Hepatocyte (in vitro differentiated cells): Measurements from ENCODE around the gene SEC16B. TPM values are rescaled to one million over a fixed set of nuclear protein-coding genes. Genes with fewer than 3 reads are reported as not detected.

Source experiments
- DNase-seq: peaks from one replicate; pipeline ENCODE4 v3.0.0-alpha.2; 2016; ENCODE audit warnings: low spot score
- H2AFZ ChIP-seq: fragments of 200-600 bp; sonication (generic); 2 replicates; pipeline ENCODE4 v1.6.0; 2016; ENCODE audit warnings: antibody characterized with exemption, mild to moderate bottlenecking
- H3K27ac ChIP-seq: fragments of 200-600 bp; sonication (generic); 2 replicates; pipeline ENCODE4 v1.5.1; 2016; ENCODE audit warnings: mild to moderate bottlenecking
- H3K27me3 ChIP-seq: fragments of 200-600 bp; sonication (generic); 2 replicates; pipeline ENCODE4 v1.6.1; 2016
- H3K36me3 ChIP-seq: fragments of 200-600 bp; sonication (generic); replicated peaks from 2 replicates; pipeline ENCODE4 v1.5.1; 2016; ENCODE audit warnings: low read depth; ENCODE audit not compliant: insufficient read depth
- H3K4me1 ChIP-seq: fragments of 200-600 bp; sonication (generic); 2 replicates; pipeline ENCODE4 v1.5.1; 2016; ENCODE audit warnings: mild to moderate bottlenecking, moderate library complexity; ENCODE audit not compliant: insufficient read depth
- H3K4me2 ChIP-seq: fragments of 200-600 bp; sonication (generic); 2 replicates; pipeline ENCODE4 v1.6.0; 2016
- H3K4me3 ChIP-seq: fragments of 200-600 bp; sonication (generic); 2 replicates; pipeline ENCODE4 v1.5.1; 2016; ENCODE audit warnings: mild to moderate bottlenecking
- H3K79me2 ChIP-seq: fragments of 200-600 bp; sonication (generic); 2 replicates; pipeline ENCODE4 v1.6.0; 2017; ENCODE audit warnings: mild to moderate bottlenecking
- H3K9me2 ChIP-seq: fragments of 200-600 bp; sonication (generic); replicated peaks from 2 replicates; pipeline ENCODE4 v1.6.0; 2017; ENCODE audit warnings: mild to moderate bottlenecking; ENCODE audit not compliant: insufficient read depth
- H3K9me3 ChIP-seq: fragments of 200-600 bp; sonication (generic); 2 replicates; pipeline ENCODE4 v1.5.1; 2016; ENCODE audit warnings: low read depth, mild to moderate bottlenecking
- H4K20me1 ChIP-seq: fragments of 200-600 bp; sonication (generic); 2 replicates; pipeline ENCODE4 v1.6.0; 2016; ENCODE audit warnings: mild to moderate bottlenecking; ENCODE audit not compliant: insufficient read depth, poor library complexity, severe bottlenecking
- CTCF ChIP-seq: fragments of 200-600 bp; sonication (generic); IDR thresholded peaks from 2 replicates; pipeline ENCODE4 v1.5.1; 2016; ENCODE audit warnings: antibody characterized with exemption, mild to moderate bottlenecking; ENCODE audit not compliant: poor library complexity
- EZH2 ChIP-seq: fragments of 200-600 bp; sonication (generic); IDR thresholded peaks from 2 replicates; pipeline ENCODE4 v1.6.1; 2016; ENCODE audit warnings: antibody characterized with exemption, mild to moderate bottlenecking, borderline replicate concordance
- EZH2phosphoT487 ChIP-seq: fragments of 200-600 bp; sonication (generic); IDR thresholded peaks from one replicate; pipeline ENCODE4 v1.6.1; 2018; ENCODE audit warnings: antibody characterized with exemption, mild to moderate bottlenecking, low read depth, moderate library complexity; ENCODE audit not compliant: unreplicated experiment, severe bottlenecking
- WGBS: methylation state at CpG from one replicate; pipeline ENCODE4 v1.1.6; 2016; ENCODE audit warnings: low lambda C conversion rate; ENCODE audit errors: missing lambda C conversion rate; 5-methylcytosine and 5-hydroxymethylcytosine counted together
- polyA plus RNA-seq: library from polyadenylated mRNA; unstranded; fragments of >200 nt; fragmentation: Nextera tagmentation; extraction: Ambion mirVana; gene quantifications from 2 replicates; pipeline ENCODE4 v1.2.1, GENCODE V29; 2016
- total RNA-seq: library from RNA; depleted of rRNA; stranded (reverse); fragments of >200 nt; gene quantifications from 2 replicates; pipeline ENCODE4 v1.2.3, GENCODE V29; 2014

The SEC16B gene
- total and polyA plus RNA-seq, 2 experiments from 2014 or later, result 8.4 to 9.1 TPM

- Histone ChIP-seq H3K27ac (no peak overlapping the region), H3K27me3 (no peaks in the 10 kb centered on the region), H3K36me3 (no peaks in the 10 kb centered on the region), H2AFZ (no peak overlapping the region), H3K4me1 (peaks cover 4% of the 10 kb centered on the region), H3K79me2 (no peaks in the 10 kb centered on the region), H3K9me3 (no peaks in the 10 kb centered on the region), H4K20me1 (no peaks in the 10 kb centered on the region), H3K4me3 (no peak overlapping the region), H3K4me2 (no peak overlapping the region), H3K9me2 (no peaks in the 10 kb centered on the region)
- DNase-seq, result peak; percentile 48
- WGBS, result 70% methylated on average over 5 of the region's 5 CpGs
- TF ChIP-seq EZH2, result no peak
- TF ChIP-seq CTCF, result peak; percentile 54
- no peak for TF ChIP-seq EZH2phosphoT487
These were observed 9.9 kb downstream of the SEC16B start for GRCh38 chr1:177959811-177960515.

- TF ChIP-seq EZH2 (no peak), EZH2phosphoT487 (no peak), CTCF (no peak)
- DNase-seq, result no peak
- no peak overlapping the region for H3K4me3 ChIP-seq
- no peak overlapping the region for H2AFZ ChIP-seq
- no peak overlapping the region for H3K27ac ChIP-seq
- H3K4me1 ChIP-seq, result peaks cover 4% of the 10 kb centered on the region
- H3K4me2 ChIP-seq, result no peak overlapping the region
- H3K36me3 ChIP-seq, result no peaks in the 10 kb centered on the region
- 97% methylated on average over 7 of the region's 7 CpGs for WGBS
- no peaks in the 10 kb centered on the region for H4K20me1 ChIP-seq
- no peaks in the 10 kb centered on the region for H3K27me3 ChIP-seq
- H3K9me3 ChIP-seq, result no peaks in the 10 kb centered on the region
- H3K9me2 ChIP-seq, result no peaks in the 10 kb centered on the region
- H3K79me2 ChIP-seq, result no peaks in the 10 kb centered on the region
These were observed 11.8 kb downstream of the SEC16B start for GRCh38 chr1:177958092-177958491.

GRCh38 chr1:177954076-177954475 lies 15.8 kb downstream of the SEC16B start:
- no peaks in the 10 kb centered on the region for H4K20me1 ChIP-seq
- H3K4me1 ChIP-seq, result no peaks in the 10 kb centered on the region
- no peaks in the 10 kb centered on the region for H3K9me3 ChIP-seq
- no peaks in the 10 kb centered on the region for H3K27me3 ChIP-seq
- H3K27ac ChIP-seq, result no peak overlapping the region
- no peak overlapping the region for H3K4me2 ChIP-seq
- no peaks in the 10 kb centered on the region for H3K79me2 ChIP-seq
- no peak overlapping the region for H3K4me3 ChIP-seq
- H3K36me3 ChIP-seq, result no peaks in the 10 kb centered on the region
- no peak overlapping the region for H2AFZ ChIP-seq
- no peak for DNase-seq
- no peaks in the 10 kb centered on the region for H3K9me2 ChIP-seq
- no peak for TF ChIP-seq EZH2
- TF ChIP-seq EZH2phosphoT487, result no peak
- TF ChIP-seq CTCF, result no peak
- WGBS, result 100% methylated on average over 2 of the region's 2 CpGs
